Measurements from ENCODE around the gene PCCA. TPM values are rescaled to one million over a fixed set of nuclear protein-coding genes. Genes with fewer than 3 reads are reported as not detected.

Gene PCCA
- total and polyA plus RNA-seq, 2 donors (not counting 3 experiments of a cell fraction or from before 2014, with no cell fraction given): 5.7 to 20.2 TPM

GRCh38 chr13:100364591-100364990 lies 275.7 kb downstream of the PCCA start:
- Histone ChIP-seq H2AFZ (ENCODE audit: low read depth, low read length) (no peak overlapping the region), H3K9me1 (replicated peaks; ENCODE audit: control insufficient read depth, extremely low read depth, insufficient read depth, low read length) (no peaks in the 10 kb centered on the region), H3K9me3 (replicated peaks; ENCODE audit: control insufficient read depth, insufficient read depth, low read length) (no peaks in the 10 kb centered on the region), H3K9ac (replicated peaks; ENCODE audit: extremely low read depth, insufficient read depth, low read length) (no peak overlapping the region), H4K20me1 (replicated peaks; ENCODE audit: control insufficient read depth, extremely low read depth, insufficient read depth, low read length) (no peaks in the 10 kb centered on the region), H3K4me2 (ENCODE audit: insufficient read depth, low read length) (no peak overlapping the region), H3K4me3 (replicated peaks in 1 of 3; ENCODE audit: insufficient read depth in 1 of 3, low read depth in 1 of 3, low read length in 3 of 3) (no peak overlapping the region), H3K4me1 (ENCODE audit: control insufficient read depth, extremely low read depth, insufficient read depth, low read length) (peaks cover 12% of the 10 kb centered on the region), H3K27ac (ENCODE audit: insufficient read depth, low read depth, low read length) (no peak overlapping the region), H3K79me2 (ENCODE audit: control insufficient read depth, insufficient read depth, low read length) (no peaks in the 10 kb centered on the region), H3K27me3 (ENCODE audit: control insufficient read depth in 2 of 2, insufficient read depth in 2 of 2, low read length in 2 of 2) (no peaks in the 10 kb centered on the region), H3K36me3 (ENCODE audit: control insufficient read depth in 2 of 2, extremely low read depth in 1 of 2, insufficient read depth in 2 of 2, low read length in 2 of 2) (no peaks in the 10 kb centered on the region)
- intact Hi-C loops (cut with micrococcal nuclease) (loop anchor here (5.0 kb wide), 1 partner anchor 1033 kb away; no protein-coding TSS in a partner anchor), dilution Hi-C loops (cut with MboI; ENCODE audit: extremely low pct_ligation_motif_present, low sequenced_read_pairs) (no loop called here)
- FAIRE-seq (no peak), DNase-seq (ENCODE audit: low read depth, low spot score) (no peak)
- TF ChIP-seq POLR2A (IDR thresholded peaks at IDR 0.05; ENCODE audit: low read depth, low read length): no peak
- TF ChIP-seq MYC (IDR thresholded peaks at IDR 0.05; ENCODE audit: low read depth, low read length): no peak
- no peak for TF ChIP-seq CTCF (IDR thresholded peaks at IDR 0.05; ENCODE audit: extremely low read depth in 1 of 2, insufficient read depth in 1 of 2, low read depth in 1 of 2, low read length in 2 of 2)
- TF ChIP-seq MAX (IDR thresholded peaks at IDR 0.05; ENCODE audit: insufficient read depth, insufficient read length): no peak
- no peak for TF ChIP-seq POLR2AphosphoS5 (IDR thresholded peaks at IDR 0.05; ENCODE audit: insufficient read depth, low read depth, low read length)
- TF ChIP-seq FOS (IDR thresholded peaks at IDR 0.05; ENCODE audit: borderline replicate concordance, insufficient read depth, low read length): no peak
- TF ChIP-seq EZH2 (IDR thresholded peaks at IDR 0.05; ENCODE audit: borderline replicate concordance, low read depth, low read length, severe bottlenecking): no peak
- no peak for TF ChIP-seq JUN (IDR thresholded peaks at IDR 0.05; ENCODE audit: borderline replicate concordance, insufficient read depth, insufficient read length, low read depth)
- TF ChIP-seq GATA2 (IDR thresholded peaks at IDR 0.05; ENCODE audit: insufficient read depth, insufficient read length, low read depth, low read length): no peak
- no TSS peak for BruUV-seq (replicated peaks)
- ChIA-PET POLR2A (no interaction called here), CTCF (interaction anchor here (1.1 kb wide), 1 partner anchor 17 kb away, joined by 3 read pairs; no protein-coding TSS in a partner anchor)
